Activated naive CD4-positive, alpha-beta T cell treated with anti-CD3 and anti-CD28 coated beads, Interleukin-2, amount 50 U/mL, for 24 hours (primary cell): ENCODE data around the gene A2M.
A peak's percentile ranks its signal among the peaks of the same experiment; 100 is the strongest.

Source experiments
- H3K27ac Mint-ChIP-seq: one replicate; pipeline ENCODE4 v1.8.0; 2021; ENCODE audit warnings: mild to moderate bottlenecking, mixed read lengths
- H3K27me3 Mint-ChIP-seq: one replicate; pipeline ENCODE4 v1.8.0; 2021; ENCODE audit warnings: mixed read lengths
- H3K36me3 Mint-ChIP-seq: one replicate; pipeline ENCODE4 v1.8.0; 2021; ENCODE audit warnings: mixed read lengths
- H3K4me1 Mint-ChIP-seq: one replicate; pipeline ENCODE4 v1.8.0; 2021; ENCODE audit warnings: mixed read lengths
- H3K4me3 Mint-ChIP-seq: one replicate; pipeline ENCODE4 v1.8.0; 2021; ENCODE audit warnings: mild to moderate bottlenecking, mixed read lengths
- H3K9me3 Mint-ChIP-seq: one replicate; pipeline ENCODE4 v1.8.0; 2021; ENCODE audit warnings: mixed read lengths

The A2M gene

DNA sequence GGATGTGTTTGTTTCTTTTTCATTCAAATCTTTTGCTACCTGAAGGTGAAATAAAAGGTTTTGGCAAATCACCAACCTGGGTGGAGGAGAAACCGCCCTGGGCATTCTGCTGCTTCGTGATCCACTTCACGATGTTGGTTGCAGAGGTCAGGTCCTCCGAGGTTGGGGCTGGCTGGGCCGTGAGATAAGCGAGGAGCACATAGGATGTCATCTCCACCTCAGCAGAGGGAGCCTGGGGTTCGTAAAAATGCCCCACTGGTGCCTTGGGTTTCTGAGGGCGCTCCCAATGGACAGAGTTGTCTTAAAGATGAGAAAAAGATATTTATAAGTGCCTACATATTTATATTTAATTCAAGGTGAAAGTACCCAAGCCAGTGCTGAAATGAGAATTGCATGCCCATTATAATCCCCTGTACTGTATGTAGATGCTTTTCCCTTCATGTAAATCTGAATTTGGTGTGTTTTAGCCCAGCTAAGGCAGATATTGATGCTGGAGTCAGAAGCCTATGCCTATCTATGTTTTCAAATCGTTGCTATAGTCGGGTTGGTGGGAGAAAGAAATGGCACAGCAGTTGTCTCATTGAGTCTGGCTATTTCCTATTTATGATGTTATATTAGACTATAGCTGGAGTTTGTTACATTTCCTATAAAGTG, 41.1 kb downstream of the A2M start:
- Mint-ChIP-seq H3K4me3 (no peak overlapping the region), H3K9me3 (no peaks in the 10 kb centered on the region), H3K27me3 (no peaks in the 10 kb centered on the region), H3K4me1 (no peaks in the 10 kb centered on the region), H3K27ac (no peak overlapping the region), H3K36me3 (peaks cover 14% of the 10 kb centered on the region)

DNA sequence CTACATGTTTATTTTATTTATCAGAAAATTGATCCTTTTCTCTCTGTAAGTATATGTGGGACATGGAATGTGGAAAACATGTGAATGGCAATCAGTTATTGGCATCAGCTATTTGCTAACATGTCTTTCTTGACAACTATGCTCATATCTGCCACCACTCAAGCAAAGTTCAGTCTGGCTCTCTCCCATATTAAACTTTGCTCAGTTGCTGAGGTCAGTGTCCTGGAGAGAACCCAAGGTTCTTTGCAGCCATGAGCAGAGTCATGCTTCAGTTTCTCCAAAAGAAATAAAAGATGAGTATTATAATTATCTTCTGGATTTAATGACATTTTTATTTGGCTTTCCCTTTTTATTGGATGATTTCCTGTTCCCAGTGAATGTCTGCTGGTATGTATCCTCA, 42.6 kb downstream of the A2M start:
- no peaks in the 10 kb centered on the region for H3K27me3 Mint-ChIP-seq
- H3K4me1 Mint-ChIP-seq = no peaks in the 10 kb centered on the region
- H3K9me3 Mint-ChIP-seq = no peaks in the 10 kb centered on the region
- no peak overlapping the region for H3K27ac Mint-ChIP-seq
- no peak overlapping the region for H3K4me3 Mint-ChIP-seq
- peaks cover 9% of the 10 kb centered on the region for H3K36me3 Mint-ChIP-seq

GRCh38 chr12:9072481-9073038, 43.2 kb downstream of the A2M start:
- no peaks in the 10 kb centered on the region for H3K4me1 Mint-ChIP-seq
- H3K27ac Mint-ChIP-seq = no peak overlapping the region
- no peaks in the 10 kb centered on the region for H3K9me3 Mint-ChIP-seq
- H3K36me3 Mint-ChIP-seq = peaks cover 7% of the 10 kb centered on the region
- no peak overlapping the region for H3K4me3 Mint-ChIP-seq
- no peaks in the 10 kb centered on the region for H3K27me3 Mint-ChIP-seq

GRCh38 chr12:9071969-9072368, 43.8 kb downstream of the A2M start:
- Mint-ChIP-seq H3K27me3 (no peaks in the 10 kb centered on the region), H3K4me1 (no peaks in the 10 kb centered on the region), H3K4me3 (no peak overlapping the region), H3K9me3 (no peaks in the 10 kb centered on the region), H3K36me3 (peaks cover 6% of the 10 kb centered on the region), H3K27ac (no peak overlapping the region)

DNA sequence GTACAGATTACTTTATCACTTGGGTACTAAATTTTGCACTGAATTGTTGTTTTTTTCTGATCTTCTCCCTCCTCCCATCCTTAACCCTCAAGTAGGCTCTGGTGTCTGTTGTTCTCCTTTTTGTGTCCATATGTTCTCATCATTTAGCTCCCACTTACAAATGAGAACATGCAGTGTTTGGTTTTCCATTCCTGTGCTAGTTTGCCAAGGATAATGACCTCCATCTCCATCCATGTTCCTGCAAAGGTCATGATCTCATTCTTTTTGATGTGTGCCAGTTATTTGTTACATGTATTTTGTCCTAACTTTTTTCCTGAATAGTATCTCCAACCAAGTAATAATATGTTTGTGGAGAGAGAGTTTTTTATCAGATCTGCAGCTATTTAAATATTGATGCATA, 44.2 kb downstream of the A2M start:
- H3K27ac Mint-ChIP-seq = no peak overlapping the region
- no peaks in the 10 kb centered on the region for H3K27me3 Mint-ChIP-seq
- H3K36me3 Mint-ChIP-seq = peaks cover 6% of the 10 kb centered on the region
- H3K4me3 Mint-ChIP-seq = no peak overlapping the region
- no peaks in the 10 kb centered on the region for H3K4me1 Mint-ChIP-seq
- no peaks in the 10 kb centered on the region for H3K9me3 Mint-ChIP-seq

DNA sequence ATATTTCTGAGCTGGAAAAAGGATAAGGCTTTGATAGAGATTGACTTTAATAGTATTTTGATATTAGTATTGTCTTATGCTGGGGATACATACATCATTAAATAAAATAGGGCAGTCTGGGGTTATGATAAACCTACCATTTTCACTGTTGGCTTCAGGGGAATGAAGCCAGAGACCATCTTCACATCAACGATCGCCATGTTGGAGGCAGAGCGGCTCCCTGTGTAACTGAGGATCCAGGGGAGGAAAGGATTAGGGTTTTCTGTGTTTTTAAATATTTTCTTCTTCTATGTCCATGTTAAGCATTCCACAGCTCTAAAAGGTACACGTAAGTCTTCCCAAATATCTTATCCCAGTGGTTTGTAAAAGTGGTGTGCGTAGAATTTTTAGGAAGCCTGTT, 45.4 kb downstream of the A2M start:
- Mint-ChIP-seq H3K4me3 (no peak overlapping the region), H3K36me3 (peaks cover 6% of the 10 kb centered on the region), H3K27ac (no peak overlapping the region), H3K27me3 (no peaks in the 10 kb centered on the region), H3K9me3 (no peaks in the 10 kb centered on the region), H3K4me1 (no peaks in the 10 kb centered on the region)

DNA sequence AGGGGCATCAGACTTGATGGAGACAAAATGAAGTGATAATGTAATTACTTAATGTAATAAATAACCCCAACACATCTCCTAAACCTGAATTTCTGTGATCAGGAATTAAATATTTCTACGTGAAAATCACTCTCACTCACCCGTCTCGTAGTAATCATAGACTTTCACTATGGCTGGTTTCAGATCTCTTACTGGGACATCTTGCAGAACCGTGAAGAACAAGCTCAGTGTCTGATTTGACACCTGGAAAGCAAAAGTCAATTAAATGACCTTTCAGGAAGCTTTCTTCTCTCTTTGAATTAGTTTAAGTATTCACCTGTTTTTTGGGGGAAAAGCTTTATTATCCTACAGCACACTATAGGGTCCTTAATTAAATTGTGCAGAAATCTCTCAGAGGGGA, 47.1 kb downstream of the A2M start:
- no peaks in the 10 kb centered on the region for H3K9me3 Mint-ChIP-seq
- H3K36me3 Mint-ChIP-seq = peaks cover 9% of the 10 kb centered on the region
- H3K4me3 Mint-ChIP-seq = no peak overlapping the region
- H3K4me1 Mint-ChIP-seq = peaks cover 6% of the 10 kb centered on the region
- H3K27me3 Mint-ChIP-seq = no peaks in the 10 kb centered on the region
- no peak overlapping the region for H3K27ac Mint-ChIP-seq

DNA sequence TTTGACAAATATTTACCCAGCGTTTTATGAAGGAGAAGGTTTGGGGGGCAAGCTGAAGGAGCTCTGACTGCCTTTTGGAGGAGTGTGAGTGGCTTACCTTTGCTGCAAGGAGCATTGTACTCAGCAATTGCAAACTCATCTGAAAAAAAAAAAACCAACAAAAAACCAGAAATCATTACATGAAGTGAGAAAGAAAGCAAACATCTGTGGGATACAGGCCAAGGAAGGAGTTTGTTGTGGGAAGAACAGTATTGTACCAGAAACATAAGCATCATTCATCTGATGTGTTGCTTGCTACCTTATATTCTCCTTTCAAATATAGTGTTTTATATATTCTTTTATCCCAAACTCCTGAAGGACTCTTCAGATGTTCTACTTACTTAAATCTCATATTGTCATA, 47.6 kb downstream of the A2M start:
- no peak overlapping the region for H3K4me3 Mint-ChIP-seq
- peaks cover 9% of the 10 kb centered on the region for H3K36me3 Mint-ChIP-seq
- peaks cover 10% of the 10 kb centered on the region for H3K4me1 Mint-ChIP-seq
- no peak overlapping the region for H3K27ac Mint-ChIP-seq
- H3K9me3 Mint-ChIP-seq = no peaks in the 10 kb centered on the region
- H3K27me3 Mint-ChIP-seq = no peaks in the 10 kb centered on the region

GRCh38 chr12:9066755-9067423, 48.8 kb downstream of the A2M start:
- no peaks in the 10 kb centered on the region for H3K9me3 Mint-ChIP-seq
- no peak overlapping the region for H3K27ac Mint-ChIP-seq
- H3K4me3 Mint-ChIP-seq = peak overlapping the region; percentile 42
- no peaks in the 10 kb centered on the region for H3K27me3 Mint-ChIP-seq
- peaks cover 10% of the 10 kb centered on the region for H3K4me1 Mint-ChIP-seq
- peaks cover 7% of the 10 kb centered on the region for H3K36me3 Mint-ChIP-seq

DNA sequence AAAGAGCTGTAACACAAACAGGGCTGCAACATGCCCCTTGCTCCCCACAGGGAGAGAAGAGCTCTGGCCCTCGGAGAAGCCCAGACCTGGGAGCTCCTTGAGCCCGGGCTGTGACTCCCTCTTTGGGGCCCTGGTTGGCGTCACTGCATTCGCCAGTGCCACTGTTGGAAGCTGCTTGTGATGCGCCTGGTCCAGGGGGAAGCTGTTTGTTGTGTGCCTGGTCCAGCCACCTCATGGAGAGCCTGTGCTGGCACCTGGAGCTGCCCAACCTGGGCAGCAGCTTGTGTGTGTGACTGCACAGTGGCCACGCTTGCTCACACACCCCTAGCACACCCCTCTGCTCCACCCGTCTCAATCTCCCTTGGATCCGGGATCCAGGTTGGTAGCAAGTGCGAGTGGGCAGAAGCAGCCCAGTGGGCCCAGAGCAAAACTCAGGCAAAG, 49.5 kb downstream of the A2M start:
- peaks cover 10% of the 10 kb centered on the region for H3K4me1 Mint-ChIP-seq
- H3K9me3 Mint-ChIP-seq = no peaks in the 10 kb centered on the region
- H3K4me3 Mint-ChIP-seq = peak overlapping the region; percentile 42
- H3K27ac Mint-ChIP-seq = no peak overlapping the region
- no peaks in the 10 kb centered on the region for H3K27me3 Mint-ChIP-seq
- peaks cover 7% of the 10 kb centered on the region for H3K36me3 Mint-ChIP-seq

GRCh38 chr12:9065607-9065856, 50.2 kb downstream of the A2M start:
- peaks cover 7% of the 10 kb centered on the region for H3K36me3 Mint-ChIP-seq
- no peak overlapping the region for H3K27ac Mint-ChIP-seq
- no peaks in the 10 kb centered on the region for H3K27me3 Mint-ChIP-seq
- H3K4me3 Mint-ChIP-seq = no peak overlapping the region
- H3K4me1 Mint-ChIP-seq = peaks cover 10% of the 10 kb centered on the region
- H3K9me3 Mint-ChIP-seq = no peaks in the 10 kb centered on the region

DNA sequence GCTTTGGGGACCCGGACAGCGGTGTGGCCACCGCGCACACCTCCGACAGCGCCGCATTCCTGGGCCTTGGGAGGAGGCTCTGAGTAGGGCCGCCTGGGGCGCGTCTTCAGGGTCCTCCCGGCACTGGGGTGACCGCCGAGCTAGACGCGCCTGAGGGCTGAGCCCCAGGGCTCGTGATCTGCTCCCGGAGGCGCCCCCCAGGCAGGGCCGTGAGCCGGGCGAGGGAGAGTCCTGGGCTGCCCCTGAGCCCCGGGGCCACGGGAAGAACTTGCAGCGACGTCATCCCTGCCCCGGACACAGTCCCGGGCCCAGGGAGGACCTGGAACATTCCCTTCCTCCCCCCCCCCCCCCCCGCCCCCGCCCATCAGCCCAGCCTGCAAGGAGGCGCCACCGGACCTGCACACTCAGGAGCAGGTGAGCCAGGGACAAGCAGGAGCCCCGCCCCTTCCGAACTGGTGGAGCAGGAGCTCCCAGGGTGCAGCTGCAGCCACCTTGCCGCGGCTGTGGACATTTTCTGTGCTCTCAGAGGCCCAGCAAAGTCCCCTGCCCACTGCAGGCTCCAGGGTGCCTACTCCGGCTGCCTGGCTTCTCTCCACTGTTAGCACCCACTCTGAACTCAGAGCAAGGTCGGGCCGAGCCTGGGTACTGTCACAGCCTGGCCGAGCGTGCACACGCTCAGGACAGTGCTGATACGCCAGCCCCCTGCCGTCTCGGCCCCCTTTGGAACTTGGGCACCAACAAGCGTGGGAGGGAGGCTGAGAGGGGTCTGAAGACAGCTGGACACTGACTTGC, 50.7 kb downstream of the A2M start:
- Mint-ChIP-seq H3K36me3 (peaks cover 5% of the 10 kb centered on the region), H3K9me3 (no peaks in the 10 kb centered on the region), H3K4me1 (peaks cover 10% of the 10 kb centered on the region), H3K27ac (peak overlapping the region; percentile 70), H3K27me3 (no peaks in the 10 kb centered on the region), H3K4me3 (peak overlapping the region; percentile 82)

- Mint-ChIP-seq H3K36me3 (peaks cover 5% of the 10 kb centered on the region), H3K27me3 (no peaks in the 10 kb centered on the region), H3K9me3 (no peaks in the 10 kb centered on the region), H3K4me3 (peak overlapping the region; percentile 82), H3K27ac (peak overlapping the region; percentile 25), H3K4me1 (peaks cover 10% of the 10 kb centered on the region)
These were observed 51.4 kb downstream of the A2M start for GRCh38 chr12:9064201-9064814.

GRCh38 chr12:9052610-9053009, 63.1 kb downstream of the A2M start:
- Mint-ChIP-seq H3K36me3 (no peaks in the 10 kb centered on the region), H3K4me3 (no peak overlapping the region), H3K4me1 (peaks cover 15% of the 10 kb centered on the region), H3K27me3 (no peaks in the 10 kb centered on the region), H3K9me3 (no peaks in the 10 kb centered on the region), H3K27ac (no peak overlapping the region)

DNA sequence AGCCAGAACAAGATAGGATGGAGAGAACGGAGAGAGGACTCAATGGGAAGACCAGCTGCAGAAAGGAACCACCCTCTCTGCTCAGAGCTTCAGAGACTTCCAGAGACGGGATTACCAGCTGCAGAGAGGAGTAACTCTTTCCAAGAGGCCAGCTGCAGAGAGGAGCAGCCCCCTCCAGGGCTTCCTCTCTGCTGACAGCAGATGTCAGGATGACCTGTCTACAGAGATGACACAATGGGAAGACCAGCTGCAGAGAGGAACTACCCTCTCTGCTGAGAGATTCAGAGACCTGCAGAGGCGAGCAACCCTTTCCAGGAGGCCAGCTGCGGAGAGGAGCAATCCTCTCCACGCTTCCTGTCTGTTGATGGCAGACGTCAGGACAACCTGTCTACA, 64.6 kb downstream of the A2M start:
- Mint-ChIP-seq H3K27me3 (no peaks in the 10 kb centered on the region), H3K9me3 (no peaks in the 10 kb centered on the region), H3K27ac (no peak overlapping the region)

More for the DNA sequence above, 64.6 kb downstream of the A2M start:
- peaks cover 24% of the 10 kb centered on the region for H3K4me1 Mint-ChIP-seq
- H3K36me3 Mint-ChIP-seq = no peaks in the 10 kb centered on the region
- no peak overlapping the region for H3K4me3 Mint-ChIP-seq
